ENCODE data around the gene SIX4.

Gene SIX4

DNA sequence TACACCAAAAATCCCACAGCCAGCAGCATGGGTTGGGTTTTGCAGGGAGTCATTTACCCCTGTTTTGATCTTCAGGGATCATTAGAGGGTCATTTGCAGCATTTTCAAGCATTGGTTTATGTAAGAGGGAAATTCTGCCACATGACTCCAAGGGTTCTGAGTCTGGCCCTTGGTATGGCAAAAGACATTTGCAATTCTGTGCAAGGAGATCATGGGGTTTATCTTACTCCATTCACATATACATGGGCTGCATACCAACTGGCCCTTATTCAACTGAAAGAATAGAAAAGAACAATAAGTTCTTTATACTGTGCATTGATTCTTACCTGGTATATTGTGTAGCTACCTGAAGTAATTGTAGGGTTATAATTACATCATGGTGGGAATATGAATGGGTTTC is 13.7 kb downstream of the SIX4 start:
- H3K27ac ChIP-seq (ENCODE audit: low read depth, low read length), result no peak overlapping the region
- H2AFZ ChIP-seq (ENCODE audit: insufficient read depth, low read length, poor library complexity), result no peak overlapping the region
- no peak overlapping the region for H4K8ac ChIP-seq (ENCODE audit: low read depth, low read length)
- no peak for DNase-seq
- no peak overlapping the region for H3K18ac ChIP-seq (ENCODE audit: low read length)
- H4K12ac ChIP-seq (ENCODE audit: low read depth, low read length), result no peak overlapping the region
- H3K9ac ChIP-seq (ENCODE audit: low read length), result peak overlapping the region; percentile 33
- H2AK5ac ChIP-seq (ENCODE audit: low read length), result no peak overlapping the region
- H3K4ac ChIP-seq (ENCODE audit: low read depth, low read length), result no peak overlapping the region
- no peaks in the 10 kb centered on the region for H3K79me2 ChIP-seq (ENCODE audit: control insufficient read depth, insufficient read depth, low read length, poor library complexity)
- no peak overlapping the region for H3K4me3 ChIP-seq (ENCODE audit: low read depth, low read length)
- no peaks in the 10 kb centered on the region for H3K4me1 ChIP-seq (ENCODE audit: control insufficient read depth in 1 of 2, insufficient read depth in 2 of 2, low read length in 2 of 2)
- H2BK12ac ChIP-seq (ENCODE audit: low read length), result no peak overlapping the region
- H4K91ac ChIP-seq (ENCODE audit: low read depth, low read length), result no peak overlapping the region
- no peaks in the 10 kb centered on the region for H3K27me3 ChIP-seq (ENCODE audit: insufficient read depth, low read length)
- H3K14ac ChIP-seq (ENCODE audit: low read length), result no peak overlapping the region
- peaks cover 0 to 3% of the 10 kb centered on the region in 2 experiments for H3K36me3 ChIP-seq (ENCODE audit: control insufficient read depth in 1 of 2, insufficient read depth in 2 of 2, low read length in 2 of 2)
- H3K4me2 ChIP-seq (ENCODE audit: low read length), result no peak overlapping the region
- no peak overlapping the region for H2BK120ac ChIP-seq (ENCODE audit: insufficient read depth, low read length, poor library complexity)
- H3K9me3 ChIP-seq (ENCODE audit: insufficient read depth, low read depth, low read length), result no peaks in the 10 kb centered on the region
- no peaks in the 10 kb centered on the region for H3K79me1 ChIP-seq (ENCODE audit: low read length)
- H3K23ac ChIP-seq (ENCODE audit: low read length), result no peak overlapping the region
- H2BK5ac ChIP-seq (ENCODE audit: low read depth, low read length, poor library complexity), result no peak overlapping the region

DNA sequence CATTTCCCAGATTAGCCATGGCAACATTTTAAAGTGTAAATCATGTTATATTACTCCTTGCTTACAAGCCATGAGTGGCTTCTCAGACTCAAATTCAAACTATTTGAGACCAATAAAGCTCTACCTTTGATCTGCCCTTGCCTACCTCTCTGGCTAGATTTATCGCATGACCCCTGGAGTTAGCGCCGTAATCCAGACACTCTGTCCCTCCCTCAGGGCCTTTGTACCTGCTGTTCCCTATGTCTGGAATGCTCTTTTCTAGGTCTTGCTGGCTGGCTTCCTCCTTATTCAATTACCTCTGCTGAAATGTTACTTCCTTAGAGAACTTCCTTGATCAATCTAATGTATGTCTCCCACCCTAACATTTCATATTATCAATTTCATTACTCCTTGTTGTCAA is 16.3 kb downstream of the SIX4 start:
- no CpG with 5 or more reads among the region's 3 CpGs for WGBS (ENCODE audit: extremely low coverage, insufficient coverage, insufficient read length)
- H4K8ac ChIP-seq (ENCODE audit: low read depth, low read length), result no peak overlapping the region
- no peak overlapping the region for H3K27ac ChIP-seq (ENCODE audit: low read depth, low read length)
- no peak overlapping the region for H4K12ac ChIP-seq (ENCODE audit: low read depth, low read length)
- H3K79me1 ChIP-seq (ENCODE audit: low read length), result no peaks in the 10 kb centered on the region
- no peak overlapping the region for H2BK120ac ChIP-seq (ENCODE audit: insufficient read depth, low read length, poor library complexity)
- H3K9ac ChIP-seq (ENCODE audit: low read length), result no peak overlapping the region
- H3K9me3 ChIP-seq (ENCODE audit: insufficient read depth, low read depth, low read length), result no peaks in the 10 kb centered on the region
- H2AK5ac ChIP-seq (ENCODE audit: low read length), result no peak overlapping the region
- H3K4ac ChIP-seq (ENCODE audit: low read depth, low read length), result no peak overlapping the region
- H3K18ac ChIP-seq (ENCODE audit: low read length), result no peak overlapping the region
- no peak overlapping the region for H2BK12ac ChIP-seq (ENCODE audit: low read length)
- H3K79me2 ChIP-seq (ENCODE audit: control insufficient read depth, insufficient read depth, low read length, poor library complexity), result no peaks in the 10 kb centered on the region
- no peak overlapping the region for H3K4me2 ChIP-seq (ENCODE audit: low read length)
- H3K23ac ChIP-seq (ENCODE audit: low read length), result no peak overlapping the region
- H3K4me3 ChIP-seq (ENCODE audit: low read depth, low read length), result no peak overlapping the region
- H4K91ac ChIP-seq (ENCODE audit: low read depth, low read length), result no peak overlapping the region
- H2AFZ ChIP-seq (ENCODE audit: insufficient read depth, low read length, poor library complexity), result no peak overlapping the region
- no peak overlapping the region for H2BK5ac ChIP-seq (ENCODE audit: low read depth, low read length, poor library complexity)
- H3K36me3 ChIP-seq (ENCODE audit: control insufficient read depth in 1 of 2, insufficient read depth in 2 of 2, low read length in 2 of 2), result no peaks in the 10 kb centered on the region
- no peaks in the 10 kb centered on the region for H3K4me1 ChIP-seq (ENCODE audit: control insufficient read depth in 1 of 2, insufficient read depth in 2 of 2, low read length in 2 of 2)
- H3K14ac ChIP-seq (ENCODE audit: low read length), result no peak overlapping the region
- H3K27me3 ChIP-seq (ENCODE audit: insufficient read depth, low read length), result no peaks in the 10 kb centered on the region
- no peak for DNase-seq

DNA sequence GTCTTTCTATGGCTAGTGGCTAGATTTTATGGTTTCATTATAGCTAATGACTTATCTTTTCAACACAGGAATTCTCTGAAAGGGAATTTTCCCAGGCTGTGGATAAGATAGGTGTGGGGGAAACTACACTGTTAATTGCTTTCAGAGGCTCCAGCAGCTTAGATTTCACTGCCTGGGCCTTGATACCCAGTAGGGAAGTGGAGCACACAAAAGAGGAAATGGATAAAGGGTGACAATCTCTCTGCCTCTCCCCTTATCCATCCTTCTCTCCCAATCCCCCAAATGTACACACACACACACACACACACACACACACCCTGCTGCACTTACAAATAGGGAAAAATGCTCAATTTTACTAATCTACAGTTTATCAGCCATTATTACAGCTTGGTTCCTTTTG is 19.1 kb downstream of the SIX4 start:
- H2AFZ ChIP-seq (ENCODE audit: insufficient read depth, low read length, poor library complexity), result no peak overlapping the region
- H3K4me1 ChIP-seq (ENCODE audit: control insufficient read depth in 1 of 2, insufficient read depth in 2 of 2, low read length in 2 of 2), result no peaks in the 10 kb centered on the region
- H3K27ac ChIP-seq (ENCODE audit: low read depth, low read length), result no peak overlapping the region
- H3K79me2 ChIP-seq (ENCODE audit: control insufficient read depth, insufficient read depth, low read length, poor library complexity), result no peaks in the 10 kb centered on the region
- no peak overlapping the region for H3K18ac ChIP-seq (ENCODE audit: low read length)
- no peak overlapping the region for H2BK12ac ChIP-seq (ENCODE audit: low read length)
- no peak overlapping the region for H4K12ac ChIP-seq (ENCODE audit: low read depth, low read length)
- no peak overlapping the region for H3K23ac ChIP-seq (ENCODE audit: low read length)
- no peaks in the 10 kb centered on the region for H3K27me3 ChIP-seq (ENCODE audit: insufficient read depth, low read length)
- no peak overlapping the region for H4K8ac ChIP-seq (ENCODE audit: low read depth, low read length)
- H2BK120ac ChIP-seq (ENCODE audit: insufficient read depth, low read length, poor library complexity), result no peak overlapping the region
- no peaks in the 10 kb centered on the region for H3K36me3 ChIP-seq (ENCODE audit: control insufficient read depth in 1 of 2, insufficient read depth in 2 of 2, low read length in 2 of 2)
- no peak overlapping the region for H3K9ac ChIP-seq (ENCODE audit: low read length)
- no peaks in the 10 kb centered on the region for H3K79me1 ChIP-seq (ENCODE audit: low read length)
- no peak overlapping the region for H2AK5ac ChIP-seq (ENCODE audit: low read length)
- H3K4me3 ChIP-seq (ENCODE audit: low read depth, low read length), result no peak overlapping the region
- H3K9me3 ChIP-seq (ENCODE audit: insufficient read depth, low read depth, low read length), result peaks cover 3% of the 10 kb centered on the region
- H3K14ac ChIP-seq (ENCODE audit: low read length), result no peak overlapping the region
- H3K4ac ChIP-seq (ENCODE audit: low read depth, low read length), result no peak overlapping the region
- H4K91ac ChIP-seq (ENCODE audit: low read depth, low read length), result no peak overlapping the region
- H3K4me2 ChIP-seq (ENCODE audit: low read length), result no peak overlapping the region
- H2BK5ac ChIP-seq (ENCODE audit: low read depth, low read length, poor library complexity), result no peak overlapping the region
- DNase-seq, result no peak

DNA sequence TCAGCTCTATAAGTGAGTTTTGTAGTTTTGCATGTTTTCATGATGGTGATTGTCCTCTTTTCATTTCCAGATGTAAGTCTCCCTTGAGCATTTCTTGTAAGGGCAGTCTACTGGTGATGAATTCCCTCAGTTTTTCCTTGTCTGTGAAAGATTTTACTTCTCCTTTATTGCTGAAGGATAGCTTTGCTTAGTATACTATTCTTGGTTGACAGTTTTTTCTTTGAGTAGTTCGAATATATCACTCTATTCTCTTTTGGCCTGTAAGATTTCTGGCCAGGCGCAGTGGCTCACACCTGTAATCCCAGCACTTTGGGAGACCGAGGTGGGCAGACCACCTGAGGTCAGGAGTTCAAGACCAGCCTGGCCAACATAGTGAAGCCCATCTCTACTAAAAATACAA is 23.6 kb downstream of the SIX4 start:
- Histone ChIP-seq H4K91ac (ENCODE audit: low read depth, low read length) (no peak overlapping the region), H2BK5ac (ENCODE audit: low read depth, low read length, poor library complexity) (no peak overlapping the region), H3K9me3 (ENCODE audit: insufficient read depth, low read depth, low read length) (peaks cover 3% of the 10 kb centered on the region), H3K79me2 (ENCODE audit: control insufficient read depth, insufficient read depth, low read length, poor library complexity) (no peaks in the 10 kb centered on the region), H3K18ac (ENCODE audit: low read length) (no peak overlapping the region), H3K4ac (ENCODE audit: low read depth, low read length) (no peak overlapping the region), H4K8ac (ENCODE audit: low read depth, low read length) (no peak overlapping the region), H2BK120ac (ENCODE audit: insufficient read depth, low read length, poor library complexity) (no peak overlapping the region), H3K23ac (ENCODE audit: low read length) (no peak overlapping the region), H3K36me3 (ENCODE audit: control insufficient read depth in 1 of 2, insufficient read depth in 2 of 2, low read length in 2 of 2) (no peaks in the 10 kb centered on the region), H3K9ac (ENCODE audit: low read length) (no peak overlapping the region), H2AK5ac (ENCODE audit: low read length) (no peak overlapping the region), H3K79me1 (ENCODE audit: low read length) (no peaks in the 10 kb centered on the region), H3K4me2 (ENCODE audit: low read length) (no peak overlapping the region), H3K27ac (ENCODE audit: low read depth, low read length) (no peak overlapping the region), H3K14ac (ENCODE audit: low read length) (no peak overlapping the region), H3K4me3 (ENCODE audit: low read depth, low read length) (no peak overlapping the region), H4K12ac (ENCODE audit: low read depth, low read length) (no peak overlapping the region), H3K27me3 (ENCODE audit: insufficient read depth, low read length) (no peaks in the 10 kb centered on the region), H2AFZ (ENCODE audit: insufficient read depth, low read length, poor library complexity) (no peak overlapping the region), H2BK12ac (ENCODE audit: low read length) (no peak overlapping the region), H3K4me1 (ENCODE audit: control insufficient read depth in 1 of 2, insufficient read depth in 2 of 2, low read length in 2 of 2) (no peaks in the 10 kb centered on the region)
- WGBS (ENCODE audit: extremely low coverage, insufficient coverage, insufficient read length), result no CpG with 5 or more reads among the region's 3 CpGs
- no peak for DNase-seq

DNA sequence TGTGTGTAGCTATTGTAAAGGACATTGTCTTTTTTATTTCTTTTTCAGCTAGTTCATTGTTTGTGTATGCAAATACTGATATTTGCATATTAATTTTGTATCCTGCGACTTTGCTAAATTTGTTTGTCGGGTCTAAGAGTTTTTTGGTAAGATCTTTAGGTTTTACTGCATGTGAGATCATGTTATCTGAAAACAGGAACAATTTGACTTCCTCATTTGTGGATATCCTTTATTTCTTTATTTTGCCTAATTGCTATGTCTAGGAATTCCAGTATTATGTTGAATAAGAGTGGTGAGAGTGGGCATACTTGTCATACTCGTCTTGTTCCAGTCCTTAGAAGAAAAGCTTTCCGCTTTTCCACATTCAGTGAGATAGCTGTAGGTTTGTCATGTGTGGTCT is 28.8 kb downstream of the SIX4 start:
- no CpG with 5 or more reads among the region's 4 CpGs for WGBS (ENCODE audit: extremely low coverage, insufficient coverage, insufficient read length)
- no peak overlapping the region for H3K4ac ChIP-seq (ENCODE audit: low read depth, low read length)
- H3K9me3 ChIP-seq (ENCODE audit: insufficient read depth, low read depth, low read length), result no peaks in the 10 kb centered on the region
- no peaks in the 10 kb centered on the region for H3K27me3 ChIP-seq (ENCODE audit: insufficient read depth, low read length)
- no peak overlapping the region for H2AK5ac ChIP-seq (ENCODE audit: low read length)
- H3K79me1 ChIP-seq (ENCODE audit: low read length), result no peaks in the 10 kb centered on the region
- H2BK120ac ChIP-seq (ENCODE audit: insufficient read depth, low read length, poor library complexity), result no peak overlapping the region
- H3K79me2 ChIP-seq (ENCODE audit: control insufficient read depth, insufficient read depth, low read length, poor library complexity), result no peaks in the 10 kb centered on the region
- H3K23ac ChIP-seq (ENCODE audit: low read length), result no peak overlapping the region
- H3K14ac ChIP-seq (ENCODE audit: low read length), result no peak overlapping the region
- H3K18ac ChIP-seq (ENCODE audit: low read length), result no peak overlapping the region
- no peak overlapping the region for H3K4me3 ChIP-seq (ENCODE audit: low read depth, low read length)
- H2BK12ac ChIP-seq (ENCODE audit: low read length), result no peak overlapping the region
- H3K4me1 ChIP-seq (ENCODE audit: control insufficient read depth in 1 of 2, insufficient read depth in 2 of 2, low read length in 2 of 2), result no peaks in the 10 kb centered on the region
- no peak overlapping the region for H4K8ac ChIP-seq (ENCODE audit: low read depth, low read length)
- H4K12ac ChIP-seq (ENCODE audit: low read depth, low read length), result no peak overlapping the region
- no peak overlapping the region for H3K27ac ChIP-seq (ENCODE audit: low read depth, low read length)
- no peak for DNase-seq
- no peak overlapping the region for H2AFZ ChIP-seq (ENCODE audit: insufficient read depth, low read length, poor library complexity)
- H3K9ac ChIP-seq (ENCODE audit: low read length), result no peak overlapping the region
- H4K91ac ChIP-seq (ENCODE audit: low read depth, low read length), result no peak overlapping the region
- H2BK5ac ChIP-seq (ENCODE audit: low read depth, low read length, poor library complexity), result no peak overlapping the region
- no peak overlapping the region for H3K4me2 ChIP-seq (ENCODE audit: low read length)
- H3K36me3 ChIP-seq (ENCODE audit: control insufficient read depth in 1 of 2, insufficient read depth in 2 of 2, low read length in 2 of 2), result no peaks in the 10 kb centered on the region
